GM19438 (cell line): ENCODE data around the gene PEBP1.
"Not testable (repeated sequence)": the region's sequence is repeated elsewhere in the genome, so short reads cannot be mapped to it uniquely, and the experiment has no call there.

Experiments used
- ATAC-seq: cut with Tn5 transposase; IDR thresholded peaks from one replicate; pipeline ENCODE4 v1.9.1; 2021; ENCODE audit warnings: low read depth; ENCODE audit not compliant: unreplicated experiment

Gene PEBP1

GRCh38 chr12:118127867-118128266 is 8.1 kb upstream of the PEBP1 start:
- ATAC-seq, result no peak

- not testable (repeated sequence) for ATAC-seq
These were observed 6.5 kb upstream of the PEBP1 start for GRCh38 chr12:118129436-118129835.

- ATAC-seq, result peak; percentile 31
These were observed 657 bp downstream of the PEBP1 start for GRCh38 chr12:118136559-118137003.

GRCh38 chr12:118137148-118137678 is 1.3 kb downstream of the PEBP1 start:
- ATAC-seq, result no peak

DNA sequence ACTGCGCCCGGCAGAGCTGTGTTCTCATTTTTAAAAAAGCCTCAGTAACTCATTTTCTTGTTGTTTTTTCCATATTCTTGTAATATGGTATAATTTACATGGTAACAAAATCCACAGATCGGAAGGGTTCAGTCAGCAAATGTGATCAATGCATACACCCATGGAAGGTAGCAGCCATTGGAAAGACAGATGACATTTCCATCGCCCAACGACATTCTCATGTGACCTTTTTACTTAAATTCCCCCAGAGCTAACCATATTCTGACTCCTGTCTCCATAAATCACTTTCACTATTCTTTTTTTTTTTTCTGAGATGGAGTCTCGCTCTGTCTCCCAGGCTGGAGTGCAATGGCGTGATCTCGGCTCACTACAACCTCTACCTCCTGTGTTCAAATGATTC is 4.9 kb downstream of the PEBP1 start:
- ATAC-seq, result no peak

DNA sequence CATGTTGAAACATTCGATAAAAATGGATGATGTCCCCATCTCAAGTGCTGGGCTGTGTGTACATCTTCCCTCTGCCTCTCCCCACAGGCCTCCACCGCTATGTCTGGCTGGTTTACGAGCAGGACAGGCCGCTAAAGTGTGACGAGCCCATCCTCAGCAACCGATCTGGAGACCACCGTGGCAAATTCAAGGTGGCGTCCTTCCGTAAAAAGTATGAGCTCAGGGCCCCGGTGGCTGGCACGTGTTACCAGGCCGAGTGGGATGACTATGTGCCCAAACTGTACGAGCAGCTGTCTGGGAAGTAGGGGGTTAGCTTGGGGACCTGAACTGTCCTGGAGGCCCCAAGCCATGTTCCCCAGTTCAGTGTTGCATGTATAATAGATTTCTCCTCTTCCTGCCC is 8.6 kb downstream of the PEBP1 start:
- ATAC-seq, result no peak

- peak; percentile 55 for ATAC-seq
These were observed 9.3 kb downstream of the PEBP1 start for GRCh38 chr12:118145113-118145797.

DNA sequence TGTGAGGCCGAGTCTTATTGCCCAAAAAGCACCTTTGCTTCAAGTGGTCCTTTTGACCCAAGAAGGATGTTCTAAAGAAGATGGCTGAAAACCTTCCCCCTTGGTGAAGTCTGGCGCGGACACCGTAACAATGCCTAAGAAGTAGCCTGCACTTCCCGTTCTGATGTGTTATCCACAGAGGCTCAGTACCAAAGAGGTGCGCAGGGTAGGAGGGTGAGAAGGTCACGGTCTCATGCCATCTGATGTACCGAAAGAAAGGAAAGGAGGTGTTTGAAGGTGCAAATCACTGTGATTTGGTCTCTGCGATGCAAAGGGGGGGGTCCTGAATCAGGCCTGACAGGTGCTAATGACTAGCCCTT is 9.9 kb downstream of the PEBP1 start:
- no peak for ATAC-seq

DNA sequence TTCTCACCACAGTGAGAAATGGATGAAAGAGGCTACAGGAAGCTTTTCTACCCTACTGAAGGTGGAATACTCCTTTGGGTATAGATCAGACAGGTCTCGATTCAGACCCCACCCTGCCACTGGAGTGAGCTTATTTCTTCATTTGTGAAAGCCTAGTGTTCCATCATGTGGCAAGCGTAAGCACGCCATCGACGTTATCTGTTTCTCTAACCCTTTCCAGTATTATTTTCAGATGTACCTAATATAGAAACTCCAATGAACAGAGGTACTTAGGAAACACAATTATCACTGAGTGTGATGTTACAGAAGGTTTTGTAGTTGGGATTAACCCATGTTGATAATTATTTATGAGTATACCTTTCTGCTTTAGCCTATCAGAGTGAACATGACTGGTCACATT is 12.4 kb downstream of the PEBP1 start:
- ATAC-seq, result no peak

GRCh38 chr12:118150625-118151024 is 14.7 kb downstream of the PEBP1 start:
- ATAC-seq, result no peak

DNA sequence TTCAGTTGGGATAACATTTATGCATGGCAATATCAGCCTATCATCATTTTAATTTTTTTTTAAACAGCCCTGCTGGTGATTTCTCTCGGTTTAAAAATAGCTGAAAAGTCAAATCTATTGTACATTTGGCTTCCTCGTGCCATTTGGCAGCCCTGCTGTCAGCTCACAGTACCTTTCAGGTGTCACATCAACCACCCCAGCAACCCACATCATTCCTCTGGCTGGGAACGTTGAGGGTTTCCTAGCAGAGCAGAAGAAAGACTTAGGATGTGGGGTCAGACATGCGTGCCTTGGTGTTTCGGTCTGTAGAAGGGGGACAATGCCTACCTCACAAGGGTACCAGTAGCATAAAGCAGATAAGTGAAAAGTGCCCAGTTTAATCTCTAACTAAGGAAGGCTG is 15.8 kb downstream of the PEBP1 start:
- ATAC-seq, result no peak

- ATAC-seq, result no peak
These were observed 24.6 kb downstream of the PEBP1 start for GRCh38 chr12:118160536-118160935.

GRCh38 chr12:118164798-118165486 is 29.0 kb downstream of the PEBP1 start:
- ATAC-seq, result no peak

DNA sequence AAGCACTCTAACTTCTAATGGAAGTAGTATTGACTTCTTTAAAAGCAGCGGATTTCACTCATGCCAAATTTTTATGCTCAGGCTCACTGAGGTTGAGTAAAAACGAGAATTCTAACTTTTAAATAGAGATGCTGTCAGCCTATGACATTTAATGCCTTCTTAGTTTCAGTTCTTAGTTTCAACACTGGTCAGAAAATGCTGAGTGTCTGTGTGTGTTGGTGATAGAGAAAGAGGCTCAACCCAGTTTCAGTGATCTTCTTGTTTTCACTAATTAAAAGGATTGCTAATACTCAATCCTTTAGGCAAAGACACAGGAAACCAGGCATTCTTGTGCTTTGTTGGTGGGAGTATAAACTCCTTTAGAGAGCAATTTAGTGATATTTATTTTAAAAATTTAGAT is 31.0 kb downstream of the PEBP1 start:
- peak; percentile 93 for ATAC-seq

DNA sequence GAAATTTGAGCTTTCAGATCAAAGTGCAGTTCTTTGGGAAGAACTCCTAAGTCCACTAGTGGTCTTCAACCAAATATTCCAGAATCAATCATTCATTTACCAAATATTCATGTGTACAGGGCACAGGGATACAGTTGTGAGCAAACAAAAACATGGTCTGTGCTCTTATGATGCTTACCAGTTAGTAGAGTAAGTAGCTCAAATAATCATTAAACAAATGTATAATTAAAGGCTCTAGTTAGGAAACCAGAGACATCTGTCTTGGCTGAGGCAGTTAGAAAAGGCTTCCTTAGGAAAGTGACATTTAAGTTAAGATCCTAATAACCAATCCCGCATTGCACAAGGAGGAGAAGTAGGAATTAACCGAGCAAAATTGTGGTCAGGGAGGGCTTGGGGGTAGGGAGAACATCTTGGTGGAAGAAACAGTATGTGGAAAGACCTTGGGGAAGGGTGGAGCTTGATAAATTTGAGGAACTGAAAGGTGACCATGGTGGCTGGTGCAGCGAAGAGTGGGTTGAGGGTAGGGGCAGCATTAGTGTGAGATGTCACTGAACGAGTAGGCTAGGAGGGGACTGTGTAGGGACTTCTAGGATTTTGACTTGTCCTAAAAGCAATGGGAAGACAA is 40.0 kb downstream of the PEBP1 start:
- peak; percentile 92 for ATAC-seq

- ATAC-seq, result peak; percentile 46
These were observed 47.2 kb downstream of the PEBP1 start for GRCh38 chr12:118183155-118183554.

DNA sequence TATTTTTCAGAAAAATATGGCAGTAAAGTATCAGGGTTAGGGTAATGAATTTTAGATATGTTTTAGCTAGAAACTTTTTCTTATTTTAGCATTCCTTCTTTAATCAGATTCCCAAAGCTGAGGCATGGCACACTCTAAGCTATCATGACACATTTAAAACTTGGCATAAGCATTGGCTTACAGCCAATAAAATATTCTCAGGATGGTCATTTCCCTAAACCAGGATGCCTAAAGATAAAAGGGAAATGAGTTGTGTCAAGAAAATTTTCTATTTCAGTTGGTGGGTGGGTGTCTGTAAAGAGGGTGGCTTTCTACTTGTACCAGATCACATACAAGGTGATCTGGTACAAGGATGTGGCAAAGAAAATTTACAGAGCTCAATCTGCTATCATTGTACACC is 47.8 kb downstream of the PEBP1 start:
- no peak for ATAC-seq

DNA sequence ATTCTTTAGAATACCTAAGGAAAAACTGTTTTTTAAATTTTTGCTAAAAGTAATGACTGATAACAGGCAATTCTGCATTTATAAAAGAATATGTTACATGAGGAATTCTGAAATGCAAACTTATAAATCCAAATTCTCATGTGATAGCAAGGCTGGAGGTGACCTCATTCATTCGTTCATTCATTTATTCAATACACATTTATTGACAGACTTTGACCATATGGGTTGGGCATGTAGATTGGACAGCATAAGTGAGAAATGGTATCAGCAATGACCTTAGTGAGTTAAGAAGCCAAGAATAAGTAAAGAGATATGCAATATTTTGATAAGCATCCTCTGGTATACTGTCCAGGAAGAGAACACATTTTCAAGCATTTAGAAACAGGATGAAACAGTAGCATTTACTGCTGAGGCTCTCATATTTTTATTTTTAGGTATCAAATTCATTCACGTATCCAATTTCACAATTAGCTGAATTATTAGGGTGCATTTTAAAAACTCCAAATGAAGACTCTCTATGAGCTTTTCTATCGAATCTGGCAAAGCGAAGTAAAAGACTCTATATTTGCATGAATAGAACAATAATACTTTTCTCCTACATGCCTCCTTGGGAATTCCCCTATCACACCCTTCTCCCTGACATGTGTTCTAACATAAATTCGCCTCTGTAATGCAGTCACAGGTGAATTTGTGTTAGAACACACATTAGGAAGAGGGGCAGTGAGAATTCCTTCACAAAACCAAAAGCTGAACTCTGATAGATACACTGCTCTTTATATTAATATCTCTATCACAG is 49.9 kb downstream of the PEBP1 start:
- ATAC-seq, result no peak

DNA sequence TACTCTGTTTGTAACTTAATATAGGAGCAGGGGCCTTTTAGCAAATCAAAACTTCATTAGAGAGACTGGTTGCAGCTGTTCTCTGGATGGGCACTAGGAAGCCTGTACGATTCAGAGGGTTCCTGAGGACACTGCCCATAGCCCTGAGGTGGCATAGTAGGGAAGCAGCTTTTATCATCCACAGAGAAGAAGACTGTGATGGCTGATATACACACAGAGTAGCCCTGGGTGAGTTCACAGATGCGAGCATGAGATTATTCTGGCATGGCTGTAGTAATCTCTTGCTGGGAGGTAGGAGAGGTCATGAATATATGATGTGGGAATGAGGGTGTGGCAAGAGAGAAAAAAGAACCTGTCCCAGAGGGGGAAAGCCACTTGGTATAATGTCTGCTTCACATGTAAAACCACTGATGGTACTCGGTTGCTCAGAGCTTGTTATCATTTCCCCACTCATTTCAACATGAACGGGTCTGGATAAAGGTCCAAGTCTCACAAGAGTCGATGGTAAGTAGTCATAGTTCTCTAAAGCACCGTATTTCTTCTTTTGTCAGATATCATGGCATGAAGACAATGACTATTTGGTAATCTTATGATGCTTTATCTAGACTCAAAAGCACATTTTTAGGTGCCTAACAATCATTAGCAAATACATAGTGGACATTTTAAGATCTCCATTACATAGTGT is 52.0 kb downstream of the PEBP1 start:
- no peak for ATAC-seq

GRCh38 chr12:118188690-118189371 is 52.9 kb downstream of the PEBP1 start:
- no peak for ATAC-seq
